H9 (cell line): Measurements from ENCODE around the gene INHBB. TPM values are rescaled to one million over a fixed set of nuclear protein-coding genes. Genes with fewer than 3 reads are reported as not detected.
A peak's percentile ranks its signal among the peaks of the same experiment; 100 is the strongest.

ENCODE experiments used
- DNase-seq: peaks from one replicate; pipeline ENCODE4 v3.0.0-alpha.2; 2017
- H2AFZ ChIP-seq: one replicate; pipeline ENCODE4 v1.6.1; 2013; ENCODE audit warnings: mild to moderate bottlenecking, low read length, control low read depth, moderate library complexity
- H2AK5ac ChIP-seq: 2 replicates; pipeline ENCODE4 v1.6.1; 2013; ENCODE audit warnings: low read length, control low read depth, mixed read lengths; ENCODE audit not compliant: insufficient read length
- H2BK120ac ChIP-seq: one replicate; pipeline ENCODE4 v1.6.1; 2013; ENCODE audit warnings: low read depth, mild to moderate bottlenecking, low read length, control low read depth, inconsistent platforms; ENCODE audit not compliant: poor library complexity, severe bottlenecking
- H2BK12ac ChIP-seq: 2 replicates; pipeline ENCODE4 v1.6.1; 2013; ENCODE audit warnings: low read length, control low read depth, mixed read lengths, low read depth; ENCODE audit not compliant: insufficient read length
- H2BK15ac ChIP-seq: 2 replicates; pipeline ENCODE4 v1.6.1; 2013; ENCODE audit warnings: low read depth, low read length, control low read depth
- H2BK20ac ChIP-seq: one replicate; pipeline ENCODE4 v1.6.1; 2013; ENCODE audit warnings: low read depth, mild to moderate bottlenecking, low read length, control low read depth, inconsistent platforms; ENCODE audit not compliant: poor library complexity, severe bottlenecking
- H2BK5ac ChIP-seq: 2 replicates; pipeline ENCODE4 v1.6.1; 2013; ENCODE audit warnings: low read length, control low read depth, mixed read lengths; ENCODE audit not compliant: insufficient read length
- H3K14ac ChIP-seq: 2 replicates; pipeline ENCODE4 v1.6.1; 2013; ENCODE audit warnings: low read length, control low read depth; ENCODE audit not compliant: insufficient read depth
- H3K18ac ChIP-seq: 2 replicates; pipeline ENCODE4 v1.6.1; 2013; ENCODE audit warnings: low read depth, mild to moderate bottlenecking, mixed read lengths, low read length, control low read depth; ENCODE audit not compliant: insufficient read length
- H3K23ac ChIP-seq: 2 replicates; pipeline ENCODE4 v1.6.1; 2013; ENCODE audit warnings: low read length, control low read depth, mixed read lengths, low read depth; ENCODE audit not compliant: insufficient read length
- H3K23me2 ChIP-seq: 2 replicates; pipeline ENCODE4 v1.6.1; 2013; ENCODE audit warnings: low read depth, mild to moderate bottlenecking, mixed read lengths, low read length, control low read depth; ENCODE audit not compliant: insufficient read length, poor library complexity, severe bottlenecking
- H3K27ac ChIP-seq: 2 replicates; pipeline ENCODE4 v1.5.1; 2013; ENCODE audit warnings: low read length, control low read depth, mixed read lengths, low read depth; ENCODE audit not compliant: insufficient read length
- H3K27me3 ChIP-seq: 2 replicates; pipeline ENCODE4 v1.6.1; 2013; ENCODE audit warnings: low read length, control low read depth, inconsistent platforms; ENCODE audit not compliant: insufficient read depth
- H3K4ac ChIP-seq: 2 replicates; pipeline ENCODE4 v1.6.1; 2013; ENCODE audit warnings: low read depth, mild to moderate bottlenecking, control low read depth, inconsistent platforms, low read length, moderate library complexity
- H3K4me1 ChIP-seq: 2 replicates; pipeline ENCODE4 v1.6.1; 2013; ENCODE audit warnings: low read length, control low read depth, inconsistent platforms; ENCODE audit not compliant: insufficient read depth
- H3K4me2 ChIP-seq: 2 replicates; pipeline ENCODE4 v1.6.1; 2013; ENCODE audit warnings: low read length, control low read depth, mixed read lengths; ENCODE audit not compliant: insufficient read length, insufficient read depth
- H3K56ac ChIP-seq: 2 replicates; pipeline ENCODE4 v1.6.1; 2013; ENCODE audit warnings: low read depth, mild to moderate bottlenecking, mixed read lengths, low read length, control low read depth; ENCODE audit not compliant: insufficient read length
- H3K79me1 ChIP-seq: 2 replicates; pipeline ENCODE4 v1.6.1; 2013; ENCODE audit warnings: low read depth, mild to moderate bottlenecking, moderate library complexity, low read length, control low read depth, inconsistent platforms; ENCODE audit not compliant: insufficient read depth, poor library complexity, severe bottlenecking
- H3K79me2 ChIP-seq: 2 replicates; pipeline ENCODE4 v1.6.1; 2013; ENCODE audit warnings: low read length, control low read depth, inconsistent platforms; ENCODE audit not compliant: insufficient read depth
- H3K9ac ChIP-seq: 2 replicates; pipeline ENCODE4 v1.6.1; 2013; ENCODE audit warnings: low read length, control low read depth, mixed read lengths; ENCODE audit not compliant: insufficient read length; ENCODE audit errors: extremely low read depth
- H3K9me3 ChIP-seq: one replicate; pipeline ENCODE4 v1.6.1; 2013; ENCODE audit warnings: low read depth, low read length, inconsistent platforms; ENCODE audit not compliant: control insufficient read depth
- H3T11ph ChIP-seq: one replicate; pipeline ENCODE4 v1.6.1; 2013; ENCODE audit warnings: mild to moderate bottlenecking, low read length, control low read depth, inconsistent platforms
- H4K20me1 ChIP-seq: one replicate; pipeline ENCODE4 v1.6.1; 2013; ENCODE audit not compliant: control insufficient read depth, insufficient read length, insufficient read depth
- H4K5ac ChIP-seq: 2 replicates; pipeline ENCODE4 v1.6.1; 2013; ENCODE audit warnings: low read depth, mild to moderate bottlenecking, mixed read lengths, low read length, control low read depth; ENCODE audit not compliant: insufficient read length
- H4K8ac ChIP-seq: replicated peaks from 2 replicates; pipeline ENCODE4 v1.6.1; 2013; ENCODE audit warnings: low read length, control low read depth, mixed read lengths, low read depth; ENCODE audit not compliant: insufficient read length
- H4K91ac ChIP-seq: 2 replicates; pipeline ENCODE4 v1.6.1; 2013; ENCODE audit warnings: low read depth, mild to moderate bottlenecking, moderate library complexity, mixed read lengths, low read length, control low read depth; ENCODE audit not compliant: insufficient read length
- H3K27ac Mint-ChIP-seq, 3 experiments: 2 replicates in 2 of 3; 3 replicates in 1 of 3; pipeline ENCODE4 v1.8.0; 2020 to 2021; ENCODE audit warnings: mixed read lengths in 3 of 3, mild to moderate bottlenecking in 1 of 3, moderate library complexity in 1 of 3
- H3K27me3 Mint-ChIP-seq: 2 replicates; pipeline ENCODE4 v1.8.0; 2021; ENCODE audit warnings: low read depth, mild to moderate bottlenecking, moderate library complexity, mixed read lengths
- H3K36me3 Mint-ChIP-seq, 3 experiments: 2 replicates in 2 of 3; 3 replicates in 1 of 3; pipeline ENCODE4 v1.8.0; 2020 to 2021; ENCODE audit warnings: low read depth in 3 of 3, mixed read lengths in 3 of 3; ENCODE audit not compliant: insufficient read depth in 1 of 3
- H3K4me1 Mint-ChIP-seq, 2 experiments: 2 replicates each; pipeline ENCODE4 v1.8.0; 2020; ENCODE audit warnings: mixed read lengths in 2 of 2
- H3K4me3 Mint-ChIP-seq, 2 experiments: 2 replicates in 1 of 2; 3 replicates in 1 of 2; pipeline ENCODE4 v1.8.0; 2020 to 2021; ENCODE audit warnings: mild to moderate bottlenecking in 2 of 2, mixed read lengths in 2 of 2, moderate library complexity in 1 of 2
- H3K9me3 Mint-ChIP-seq, 2 experiments: 2 replicates in 1 of 2; 3 replicates in 1 of 2; pipeline ENCODE4 v1.8.0; 2020; ENCODE audit warnings: mild to moderate bottlenecking in 2 of 2, mixed read lengths in 2 of 2, moderate library complexity in 1 of 2
- WGBS: extraction: QIAGEN DNeasy Blood & Tissue Kit; methylation state at CpG from one replicate; pipeline ENCODE4 v1.1.7; 2013; ENCODE audit warnings: missing lambda C conversion rate, low lambda C conversion rate, mixed read lengths; ENCODE audit not compliant: insufficient read length; ENCODE audit errors: extremely low coverage; 5-methylcytosine and 5-hydroxymethylcytosine counted together
- long read RNA-seq: library from polyadenylated mRNA; unstranded; transcript quantifications from one replicate; pipeline ENCODE4 v2.0.0, GENCODE V29; 2020
- total RNA-seq: library from RNA; stranded (reverse); gene quantifications from 2 replicates; pipeline ENCODE4 v1.2.1, GENCODE V29; 2021
- TF ChIP-seq, protein P1 (sequence below): fragments of 200-600 bp; sonication (generic); conservative IDR thresholded peaks from 3 replicates; pipeline ENCODE4 v1.8.0; 2021; ENCODE audit warnings: antibody characterized with exemption, mild to moderate bottlenecking

Gene INHBB
- total RNA-seq = 0.13 TPM in 2 replicates
- long read RNA-seq = 0 reads

DNA sequence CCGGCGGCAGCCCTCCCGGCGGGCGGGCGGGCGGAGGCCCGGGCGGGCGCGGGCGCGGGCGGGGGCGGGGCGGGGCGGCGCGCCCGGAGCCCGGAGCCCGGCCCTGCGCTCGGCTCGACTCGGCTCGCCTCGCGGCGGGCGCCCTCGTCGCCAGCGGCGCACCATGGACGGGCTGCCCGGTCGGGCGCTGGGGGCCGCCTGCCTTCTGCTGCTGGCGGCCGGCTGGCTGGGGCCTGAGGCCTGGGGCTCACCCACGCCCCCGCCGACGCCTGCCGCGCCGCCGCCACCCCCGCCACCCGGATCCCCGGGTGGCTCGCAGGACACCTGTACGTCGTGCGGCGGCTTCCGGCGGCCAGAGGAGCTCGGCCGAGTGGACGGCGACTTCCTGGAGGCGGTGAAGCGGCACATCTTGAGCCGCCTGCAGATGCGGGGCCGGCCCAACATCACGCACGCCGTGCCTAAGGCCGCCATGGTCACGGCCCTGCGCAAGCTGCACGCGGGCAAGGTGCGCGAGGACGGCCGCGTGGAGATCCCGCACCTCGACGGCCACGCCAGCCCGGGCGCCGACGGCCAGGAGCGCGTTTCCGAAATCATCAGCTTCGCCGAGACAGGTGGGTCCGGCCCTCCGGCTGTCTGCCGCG is at the start of gene INHBB:
Gene INHBB, plus strand, starts transcription at position 111 of the 641 bp plus-strand sequence. Its CDS starts 53 bp downstream, at position 164.
- Histone ChIP-seq H2BK5ac (no peak within 1 kb of the TSS), H4K5ac (no peak within 1 kb of the TSS), H3K27ac (no peak within 1 kb of the TSS), H2BK20ac (no peak within 1 kb of the TSS), H4K8ac (no peak within 1 kb of the TSS), H2BK120ac (no peak within 1 kb of the TSS), H3K9ac (no peak within 1 kb of the TSS), H2BK15ac (no peak within 1 kb of the TSS), H3K4me2 (peak within 1 kb of the TSS; percentile 89), H3K9me3 (no peaks in the 10 kb centered on the region), H3K4ac (no peak within 1 kb of the TSS), H3K23ac (no peak within 1 kb of the TSS), H2AFZ (no peak within 1 kb of the TSS), H3K79me1 (no peaks in the 10 kb centered on the region), H4K20me1 (no peaks in the 10 kb centered on the region), H3K79me2 (no peaks in the 10 kb centered on the region), H3K4me1 (no peaks in the 10 kb centered on the region; the same call in 1 of the 2 replicates), H3T11ph (no peak within 1 kb of the TSS), H3K56ac (no peak within 1 kb of the TSS), H4K91ac (no peak within 1 kb of the TSS), H2BK12ac (no peak within 1 kb of the TSS), H3K23me2 (peaks cover 11% of the 10 kb centered on the region), H3K18ac (no peak within 1 kb of the TSS), H2AK5ac (no peak within 1 kb of the TSS), H3K14ac (no peak within 1 kb of the TSS), H3K27me3 (peaks cover 54% of the 10 kb centered on the region)
- H3K36me3 Mint-ChIP-seq = peaks cover 0 to 3% (median 0%) of the 10 kb centered on the region in 3 experiments; a peak in 1 of 7 replicates
- DNase-seq = peak; percentile 41
- H3K27me3 Mint-ChIP-seq = peaks cover 89% of the 10 kb centered on the region
- H3K4me3 Mint-ChIP-seq = peak within 1 kb of the TSS; percentile 51 to 76
- peaks cover 29 to 54% of the 10 kb centered on the region in 2 experiments for H3K4me1 Mint-ChIP-seq
- no CpG with 5 or more reads among the region's 99 CpGs for WGBS
- peaks cover 0 to 2% of the 10 kb centered on the region in 2 experiments; a peak in 2 of 5 replicates for H3K9me3 Mint-ChIP-seq
- TF ChIP-seq, protein P1, sequence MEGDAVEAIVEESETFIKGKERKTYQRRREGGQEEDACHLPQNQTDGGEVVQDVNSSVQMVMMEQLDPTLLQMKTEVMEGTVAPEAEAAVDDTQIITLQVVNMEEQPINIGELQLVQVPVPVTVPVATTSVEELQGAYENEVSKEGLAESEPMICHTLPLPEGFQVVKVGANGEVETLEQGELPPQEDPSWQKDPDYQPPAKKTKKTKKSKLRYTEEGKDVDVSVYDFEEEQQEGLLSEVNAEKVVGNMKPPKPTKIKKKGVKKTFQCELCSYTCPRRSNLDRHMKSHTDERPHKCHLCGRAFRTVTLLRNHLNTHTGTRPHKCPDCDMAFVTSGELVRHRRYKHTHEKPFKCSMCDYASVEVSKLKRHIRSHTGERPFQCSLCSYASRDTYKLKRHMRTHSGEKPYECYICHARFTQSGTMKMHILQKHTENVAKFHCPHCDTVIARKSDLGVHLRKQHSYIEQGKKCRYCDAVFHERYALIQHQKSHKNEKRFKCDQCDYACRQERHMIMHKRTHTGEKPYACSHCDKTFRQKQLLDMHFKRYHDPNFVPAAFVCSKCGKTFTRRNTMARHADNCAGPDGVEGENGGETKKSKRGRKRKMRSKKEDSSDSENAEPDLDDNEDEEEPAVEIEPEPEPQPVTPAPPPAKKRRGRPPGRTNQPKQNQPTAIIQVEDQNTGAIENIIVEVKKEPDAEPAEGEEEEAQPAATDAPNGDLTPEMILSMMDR = no peak
- no peak within 1 kb of the TSS for H3K27ac Mint-ChIP-seq
